Osteoblast (primary cell): ENCODE data around the gene TMA7. TPM values are rescaled to one million over a fixed set of nuclear protein-coding genes. Genes with fewer than 3 reads are reported as not detected.

Source experiments
- DNase-seq: peaks from one replicate; pipeline ENCODE4 v3.0.0; 2011; ENCODE audit warnings: low spot score, mixed read lengths; ENCODE audit not compliant: insufficient read length; ENCODE audit errors: missing footprints
- H2AFZ ChIP-seq: 2 replicates; pipeline ENCODE4 v1.6.0; 2011; ENCODE audit warnings: mild to moderate bottlenecking, low read length
- H3K27ac ChIP-seq: 2 replicates; pipeline ENCODE4 v1.5.1; 2011; ENCODE audit warnings: mild to moderate bottlenecking, low read depth, low read length, moderate library complexity
- H3K27me3 ChIP-seq: 2 replicates; pipeline ENCODE4 v1.6.0; 2012; ENCODE audit warnings: mild to moderate bottlenecking, control low read depth, inconsistent platforms, low read length, moderate library complexity; ENCODE audit not compliant: insufficient read depth
- H3K36me3 ChIP-seq: 2 replicates; pipeline ENCODE4 v1.5.1; 2011; ENCODE audit warnings: mild to moderate bottlenecking, low read length, control low read depth, moderate library complexity; ENCODE audit not compliant: insufficient read depth
- H3K4me1 ChIP-seq: 2 replicates; pipeline ENCODE4 v1.5.1; 2011; ENCODE audit warnings: mild to moderate bottlenecking, low read length, control low read depth, moderate library complexity; ENCODE audit not compliant: insufficient read depth
- H3K4me2 ChIP-seq: 2 replicates; pipeline ENCODE4 v1.6.0; 2011; ENCODE audit warnings: mild to moderate bottlenecking, low read length; ENCODE audit not compliant: insufficient read depth
- H3K4me3 ChIP-seq: fragments of 200-600 bp; sonication (generic); 3 replicates; pipeline ENCODE4 v1.5.1; 2012; ENCODE audit warnings: mild to moderate bottlenecking, low read length, inconsistent platforms; ENCODE audit not compliant: insufficient read depth
- H3K79me2 ChIP-seq: 2 replicates; pipeline ENCODE4 v1.6.0; 2012; ENCODE audit warnings: mild to moderate bottlenecking, low read length, control low read depth, inconsistent platforms; ENCODE audit not compliant: insufficient read depth
- H3K9me3 ChIP-seq: 2 replicates; pipeline ENCODE4 v1.5.1; 2011; ENCODE audit warnings: low read depth, low read length, control low read depth
- H4K20me1 ChIP-seq: 2 replicates; pipeline ENCODE4 v1.6.0; 2012; ENCODE audit warnings: mild to moderate bottlenecking, low read length, control low read depth; ENCODE audit not compliant: insufficient read depth
- total RNA-seq: library from RNA; depleted of rRNA; stranded (reverse); fragments of >200 nt; gene quantifications from 2 replicates; pipeline ENCODE4 v1.2.3, GENCODE V29; 2012
- TF ChIP-seq, protein P1 (sequence below): IDR thresholded peaks from 2 replicates; pipeline ENCODE4 v1.5.1; 2011; ENCODE audit warnings: mild to moderate bottlenecking, low read depth, low read length, moderate library complexity; ENCODE audit errors: extremely low read depth

TMA7 gene
- total RNA-seq, 1 donor: 128 TPM

DNA sequence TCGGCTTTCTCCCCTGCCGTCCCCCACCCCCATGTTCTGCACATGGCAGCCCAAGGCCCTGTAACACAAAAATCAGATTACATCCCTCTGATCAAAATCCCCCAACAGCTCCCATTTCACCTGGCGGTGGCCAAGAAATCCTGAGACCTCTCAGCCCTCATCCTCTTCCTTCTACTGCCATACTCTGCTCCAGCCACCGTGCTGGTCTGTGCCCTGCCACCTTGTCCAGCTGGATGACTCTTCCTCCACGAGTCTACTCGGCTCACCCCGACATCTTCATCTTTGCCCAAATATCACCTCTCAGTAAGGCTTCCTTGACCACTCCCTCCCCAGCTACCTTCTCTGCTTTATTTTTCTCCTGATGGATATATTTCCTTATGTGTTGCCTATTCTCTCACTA, 3.2 kb upstream of the TMA7 start:
- Histone ChIP-seq H3K9me3 (no peaks in the 10 kb centered on the region), H3K27ac (no peak overlapping the region), H3K27me3 (no peaks in the 10 kb centered on the region), H3K4me3 (no peak overlapping the region), H4K20me1 (peaks cover 9% of the 10 kb centered on the region), H2AFZ (no peak overlapping the region), H3K36me3 (peaks cover 27% of the 10 kb centered on the region), H3K4me1 (peaks cover 23% of the 10 kb centered on the region), H3K79me2 (peaks cover 35% of the 10 kb centered on the region), H3K4me2 (no peak overlapping the region)
- DNase-seq: peak; percentile 38
- TF ChIP-seq, protein P1, sequence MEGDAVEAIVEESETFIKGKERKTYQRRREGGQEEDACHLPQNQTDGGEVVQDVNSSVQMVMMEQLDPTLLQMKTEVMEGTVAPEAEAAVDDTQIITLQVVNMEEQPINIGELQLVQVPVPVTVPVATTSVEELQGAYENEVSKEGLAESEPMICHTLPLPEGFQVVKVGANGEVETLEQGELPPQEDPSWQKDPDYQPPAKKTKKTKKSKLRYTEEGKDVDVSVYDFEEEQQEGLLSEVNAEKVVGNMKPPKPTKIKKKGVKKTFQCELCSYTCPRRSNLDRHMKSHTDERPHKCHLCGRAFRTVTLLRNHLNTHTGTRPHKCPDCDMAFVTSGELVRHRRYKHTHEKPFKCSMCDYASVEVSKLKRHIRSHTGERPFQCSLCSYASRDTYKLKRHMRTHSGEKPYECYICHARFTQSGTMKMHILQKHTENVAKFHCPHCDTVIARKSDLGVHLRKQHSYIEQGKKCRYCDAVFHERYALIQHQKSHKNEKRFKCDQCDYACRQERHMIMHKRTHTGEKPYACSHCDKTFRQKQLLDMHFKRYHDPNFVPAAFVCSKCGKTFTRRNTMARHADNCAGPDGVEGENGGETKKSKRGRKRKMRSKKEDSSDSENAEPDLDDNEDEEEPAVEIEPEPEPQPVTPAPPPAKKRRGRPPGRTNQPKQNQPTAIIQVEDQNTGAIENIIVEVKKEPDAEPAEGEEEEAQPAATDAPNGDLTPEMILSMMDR: no peak

DNA sequence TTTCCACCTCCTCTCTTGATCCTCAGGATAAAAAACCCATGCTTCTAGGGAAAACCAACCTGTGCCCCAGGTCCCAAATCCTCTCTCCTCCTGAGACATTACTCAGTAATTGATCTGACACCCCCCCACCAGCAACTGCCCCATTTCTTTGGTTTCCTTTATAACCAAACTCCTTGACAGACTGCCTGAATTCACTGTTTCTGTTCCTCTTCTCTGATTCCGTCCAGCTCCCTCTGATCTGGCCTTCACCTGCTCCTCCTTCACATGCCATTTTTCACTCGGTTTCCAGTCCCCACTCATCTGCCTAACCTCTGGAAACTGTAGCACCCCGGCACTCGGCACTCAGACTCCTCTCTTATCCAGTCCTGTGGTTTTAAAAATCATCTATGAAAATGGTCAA, 2.2 kb upstream of the TMA7 start:
- TF ChIP-seq, protein P1: no peak
- no peaks in the 10 kb centered on the region for H3K27me3 ChIP-seq
- H3K79me2 ChIP-seq: peaks cover 42% of the 10 kb centered on the region
- H3K27ac ChIP-seq: no peak overlapping the region
- H3K9me3 ChIP-seq: no peaks in the 10 kb centered on the region
- no peak overlapping the region for H2AFZ ChIP-seq
- H4K20me1 ChIP-seq: peaks cover 9% of the 10 kb centered on the region
- peaks cover 23% of the 10 kb centered on the region for H3K4me1 ChIP-seq
- H3K4me2 ChIP-seq: no peak overlapping the region
- no peak overlapping the region for H3K4me3 ChIP-seq
- DNase-seq: no peak
- H3K36me3 ChIP-seq: peaks cover 24% of the 10 kb centered on the region

DNA sequence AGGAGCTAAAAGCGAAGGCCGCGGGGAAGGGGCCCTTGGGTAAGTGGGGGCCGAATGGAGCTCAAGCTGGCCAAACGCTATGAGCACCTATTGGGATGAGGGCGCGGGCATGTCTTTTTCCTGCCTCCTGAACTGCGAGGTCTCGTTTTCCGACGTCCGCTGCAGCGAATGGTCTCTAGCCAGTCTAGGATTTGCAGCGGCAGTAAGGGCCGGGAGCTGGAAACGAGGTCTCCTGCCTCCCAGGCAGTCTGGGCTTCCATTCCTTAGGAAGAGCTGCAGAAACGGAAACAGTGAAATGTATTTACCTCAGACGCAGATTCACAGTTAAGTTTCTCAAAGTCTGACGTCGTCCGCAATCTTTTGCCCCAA, 517 bp downstream of the TMA7 start:
- H3K27me3 ChIP-seq: no peaks in the 10 kb centered on the region

DNA sequence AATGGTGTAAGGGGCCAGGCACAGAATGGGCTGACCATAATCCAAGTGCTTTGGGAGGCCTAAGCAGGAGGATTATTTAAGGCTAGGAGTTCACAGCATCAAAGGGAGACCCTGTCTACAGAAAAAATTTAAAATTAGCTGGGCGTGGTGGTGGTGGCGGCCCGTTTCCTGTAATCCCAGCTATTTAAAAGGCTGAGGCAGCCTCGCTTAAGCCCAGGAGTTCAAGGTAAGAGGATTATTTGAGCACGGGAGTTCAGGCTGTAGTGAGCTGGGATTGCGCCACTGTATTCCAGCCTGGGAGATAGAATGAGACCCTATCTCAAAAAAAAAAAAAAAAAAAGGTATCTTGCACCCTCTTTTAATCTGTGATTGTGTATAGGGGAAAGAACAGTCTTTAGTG, 1.9 kb downstream of the TMA7 start:
- Histone ChIP-seq H3K4me3 (no peak overlapping the region), H4K20me1 (peaks cover 9% of the 10 kb centered on the region), H3K27ac (no peak overlapping the region), H3K4me2 (peak overlapping the region; percentile 86), H3K36me3 (peaks cover 26% of the 10 kb centered on the region), H3K4me1 (peaks cover 19% of the 10 kb centered on the region), H3K9me3 (no peaks in the 10 kb centered on the region), H2AFZ (no peak overlapping the region), H3K79me2 (peaks cover 53% of the 10 kb centered on the region), H3K27me3 (no peaks in the 10 kb centered on the region)
- no peak for DNase-seq
- TF ChIP-seq, protein P1: no peak

More for the DNA sequence above, 517 bp downstream of the TMA7 start:
- Histone ChIP-seq H3K79me2 (peaks cover 45% of the 10 kb centered on the region), H3K9me3 (no peaks in the 10 kb centered on the region), H3K27ac (peak overlapping the region; percentile 64), H3K36me3 (peaks cover 26% of the 10 kb centered on the region), H2AFZ (peak overlapping the region; percentile 91), H3K4me2 (peak overlapping the region; percentile 86), H3K4me3 (peak overlapping the region; percentile 85), H3K4me1 (peaks cover 13% of the 10 kb centered on the region), H4K20me1 (peaks cover 9% of the 10 kb centered on the region)
- TF ChIP-seq, protein P1: no peak
- DNase-seq: peak; percentile 87
